Measurements from ENCODE around the gene TRMT44.

DNA sequence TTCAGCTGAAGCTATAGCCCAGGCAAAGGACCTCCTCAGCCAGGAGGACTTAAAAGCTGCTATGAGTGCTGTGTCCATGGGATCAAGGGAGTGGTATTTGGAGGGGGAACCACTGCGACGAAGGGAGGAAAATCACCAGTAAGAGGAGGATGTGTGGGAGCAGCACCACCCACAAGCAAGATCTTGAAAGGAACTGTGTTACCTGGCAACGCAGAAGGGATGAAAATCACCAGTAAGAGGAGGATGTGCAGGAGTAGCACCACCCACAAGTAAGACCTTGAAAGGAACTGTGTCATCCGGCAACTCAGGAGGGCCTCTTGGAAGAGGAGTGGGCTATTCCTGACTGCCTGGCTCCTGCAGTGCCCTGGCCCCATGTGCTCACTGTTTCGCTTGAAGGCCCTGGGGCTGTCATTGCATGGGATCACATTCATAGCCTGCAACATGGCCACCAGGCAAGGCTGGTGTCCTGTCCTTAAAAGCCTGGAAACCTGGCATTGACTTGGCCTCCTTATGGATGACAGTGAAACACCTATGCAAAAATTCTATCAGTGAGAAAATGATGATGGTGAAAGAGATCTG, 48.3 kb downstream of the TRMT44 start:
- TF ChIP-seq, protein P1, sequence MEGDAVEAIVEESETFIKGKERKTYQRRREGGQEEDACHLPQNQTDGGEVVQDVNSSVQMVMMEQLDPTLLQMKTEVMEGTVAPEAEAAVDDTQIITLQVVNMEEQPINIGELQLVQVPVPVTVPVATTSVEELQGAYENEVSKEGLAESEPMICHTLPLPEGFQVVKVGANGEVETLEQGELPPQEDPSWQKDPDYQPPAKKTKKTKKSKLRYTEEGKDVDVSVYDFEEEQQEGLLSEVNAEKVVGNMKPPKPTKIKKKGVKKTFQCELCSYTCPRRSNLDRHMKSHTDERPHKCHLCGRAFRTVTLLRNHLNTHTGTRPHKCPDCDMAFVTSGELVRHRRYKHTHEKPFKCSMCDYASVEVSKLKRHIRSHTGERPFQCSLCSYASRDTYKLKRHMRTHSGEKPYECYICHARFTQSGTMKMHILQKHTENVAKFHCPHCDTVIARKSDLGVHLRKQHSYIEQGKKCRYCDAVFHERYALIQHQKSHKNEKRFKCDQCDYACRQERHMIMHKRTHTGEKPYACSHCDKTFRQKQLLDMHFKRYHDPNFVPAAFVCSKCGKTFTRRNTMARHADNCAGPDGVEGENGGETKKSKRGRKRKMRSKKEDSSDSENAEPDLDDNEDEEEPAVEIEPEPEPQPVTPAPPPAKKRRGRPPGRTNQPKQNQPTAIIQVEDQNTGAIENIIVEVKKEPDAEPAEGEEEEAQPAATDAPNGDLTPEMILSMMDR (IDR thresholded peaks at IDR 0.05): no peak
- TF ChIP-seq EP300 (IDR thresholded peaks at IDR 0.05) (no peak), POLR2AphosphoS5 (IDR thresholded peaks at IDR 0.05) (no peak)
